HG03103 (cell line): ENCODE measurements around the gene ERC1.
A peak's percentile ranks its signal among the peaks of the same experiment; 100 is the strongest.
"Not testable (repeated sequence)": the region's sequence is repeated elsewhere in the genome, so short reads cannot be mapped to it uniquely, and the experiment has no call there.

Experiments
- ATAC-seq: cut with Tn5 transposase; IDR thresholded peaks from one replicate; pipeline ENCODE4 v1.9.1; 2021; ENCODE audit warnings: low read depth; ENCODE audit not compliant: unreplicated experiment

The ERC1 gene

DNA sequence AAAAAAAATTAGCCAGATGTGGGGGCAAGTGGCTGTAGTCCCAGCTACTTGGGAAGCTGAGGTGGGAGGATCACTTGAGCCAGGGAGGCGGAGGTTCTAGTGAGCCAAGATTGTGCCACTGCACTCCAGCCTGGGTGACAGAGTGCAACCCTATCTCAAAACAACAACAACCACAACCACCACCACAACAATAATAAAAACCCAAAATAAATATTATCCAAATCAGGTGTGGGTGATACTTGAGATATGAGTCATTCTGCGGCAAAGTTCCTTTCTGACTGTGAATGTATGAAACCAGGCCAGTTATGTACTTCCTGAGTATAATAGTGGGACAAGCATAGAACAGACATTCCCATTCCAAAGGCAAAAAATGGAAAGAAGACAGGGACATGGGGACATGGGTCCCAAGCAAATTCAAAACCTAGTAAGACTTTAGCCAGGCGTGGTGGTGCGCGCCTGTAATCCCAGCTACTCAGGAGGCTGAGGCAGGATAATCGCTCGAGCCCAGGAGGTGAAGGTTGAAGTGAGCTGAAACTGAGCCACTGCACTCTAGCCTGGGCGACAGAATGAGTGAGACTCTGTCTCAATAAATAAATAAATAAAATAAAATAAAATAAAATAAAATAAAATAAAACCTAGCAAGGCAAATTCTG is 9.7 kb upstream of the ERC1 start:
- ATAC-seq, result no peak

DNA sequence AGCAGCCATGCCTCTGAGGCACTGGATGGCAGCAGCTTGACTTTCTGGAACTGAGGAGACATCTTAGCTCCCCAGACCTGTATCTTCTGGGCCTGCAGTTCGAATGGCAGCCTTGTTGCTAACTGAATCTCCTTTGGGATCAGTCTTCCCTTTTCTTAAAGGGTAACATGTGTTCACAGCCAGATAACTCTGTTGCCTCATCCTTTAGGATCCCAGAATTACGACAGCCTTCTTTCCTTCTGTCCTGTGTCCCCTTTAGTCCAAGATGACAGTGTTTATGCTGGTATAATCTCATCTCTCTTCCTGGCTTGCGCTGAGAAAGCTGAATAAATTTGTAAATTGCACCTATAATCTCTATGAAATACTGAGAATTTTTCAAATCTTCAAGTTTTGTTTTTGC is 9.1 kb upstream of the ERC1 start:
- no peak for ATAC-seq

DNA sequence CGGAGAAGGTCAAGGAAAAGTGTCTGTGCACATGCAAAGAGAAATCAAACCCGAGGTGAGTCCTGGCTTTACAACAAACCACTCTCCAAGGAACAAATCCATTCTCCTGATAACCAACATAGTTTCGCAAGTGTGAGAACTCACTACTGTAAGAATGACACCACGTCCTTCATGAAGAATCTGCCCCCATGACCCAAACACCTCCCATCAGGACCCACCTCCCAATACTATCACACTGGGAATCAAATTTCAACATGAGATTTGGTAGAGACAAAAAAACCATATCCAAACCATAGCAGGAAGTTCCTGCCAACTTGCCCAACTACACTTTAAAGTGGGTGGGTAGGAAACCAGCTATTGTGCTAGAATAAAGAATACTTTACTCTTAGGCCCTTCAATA is 2.4 kb upstream of the ERC1 start:
- no peak for ATAC-seq

DNA sequence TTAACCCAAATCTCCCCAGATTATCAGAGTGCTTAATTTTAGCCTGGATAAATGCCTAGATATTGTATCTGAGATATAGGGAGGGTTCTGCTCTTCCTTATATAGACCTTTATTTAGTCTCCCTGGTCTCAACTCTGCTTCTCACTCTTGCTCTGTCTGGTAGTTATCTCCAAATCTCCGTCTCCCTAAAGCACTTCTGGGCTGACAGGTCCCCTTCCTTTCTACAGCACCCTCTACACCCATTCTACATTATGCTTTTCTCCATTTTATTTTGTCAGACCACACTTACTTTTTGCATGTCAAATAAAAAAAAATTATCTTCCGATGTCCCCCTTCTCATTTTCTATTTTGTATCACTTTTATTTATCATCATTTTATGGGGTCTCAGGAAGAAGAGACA is 2.0 kb upstream of the ERC1 start:
- ATAC-seq, result no peak

DNA sequence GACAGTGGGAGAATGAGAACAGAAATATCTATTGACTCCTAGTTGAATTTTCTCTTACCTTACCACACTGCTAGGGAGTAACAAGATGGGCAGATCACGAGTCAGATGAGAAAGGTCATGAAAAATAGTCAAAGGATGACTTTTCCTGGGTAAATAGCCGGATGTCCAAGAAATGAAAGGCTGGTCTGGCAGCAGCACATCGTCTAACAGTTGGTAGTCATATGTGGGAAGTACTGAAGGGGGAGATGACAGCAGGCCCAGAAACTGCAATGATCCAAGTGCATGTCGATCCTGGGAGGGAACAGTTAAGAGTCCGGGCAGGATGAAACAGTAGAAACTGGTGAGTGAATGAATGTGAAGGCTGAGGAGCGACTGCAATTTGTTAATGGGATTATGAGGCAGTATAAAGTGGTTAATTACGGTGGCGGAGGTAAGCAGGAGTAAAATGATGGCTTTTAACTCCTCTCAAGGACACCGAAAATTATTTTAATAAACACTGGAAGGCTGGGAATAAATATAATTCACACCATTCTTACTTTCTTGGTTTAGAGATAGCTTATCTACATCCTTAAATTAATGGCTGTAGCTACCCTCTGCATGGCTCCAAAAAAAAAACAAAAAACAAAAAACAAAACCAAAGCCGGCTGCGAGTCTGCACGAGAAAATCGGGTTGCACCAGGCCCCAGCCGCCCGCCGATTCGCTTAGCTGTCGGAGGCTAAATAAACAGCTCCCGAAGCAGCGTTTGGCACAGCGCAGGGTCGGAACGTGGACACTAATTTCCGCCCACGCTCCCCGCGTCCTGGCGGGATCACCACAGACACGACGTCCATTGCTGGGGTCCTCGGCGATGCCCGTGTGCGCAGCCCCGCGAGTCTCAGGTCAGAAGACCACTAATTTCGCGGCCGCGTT is 1.0 kb upstream of the ERC1 start:
- ATAC-seq, result peak; percentile 18

DNA sequence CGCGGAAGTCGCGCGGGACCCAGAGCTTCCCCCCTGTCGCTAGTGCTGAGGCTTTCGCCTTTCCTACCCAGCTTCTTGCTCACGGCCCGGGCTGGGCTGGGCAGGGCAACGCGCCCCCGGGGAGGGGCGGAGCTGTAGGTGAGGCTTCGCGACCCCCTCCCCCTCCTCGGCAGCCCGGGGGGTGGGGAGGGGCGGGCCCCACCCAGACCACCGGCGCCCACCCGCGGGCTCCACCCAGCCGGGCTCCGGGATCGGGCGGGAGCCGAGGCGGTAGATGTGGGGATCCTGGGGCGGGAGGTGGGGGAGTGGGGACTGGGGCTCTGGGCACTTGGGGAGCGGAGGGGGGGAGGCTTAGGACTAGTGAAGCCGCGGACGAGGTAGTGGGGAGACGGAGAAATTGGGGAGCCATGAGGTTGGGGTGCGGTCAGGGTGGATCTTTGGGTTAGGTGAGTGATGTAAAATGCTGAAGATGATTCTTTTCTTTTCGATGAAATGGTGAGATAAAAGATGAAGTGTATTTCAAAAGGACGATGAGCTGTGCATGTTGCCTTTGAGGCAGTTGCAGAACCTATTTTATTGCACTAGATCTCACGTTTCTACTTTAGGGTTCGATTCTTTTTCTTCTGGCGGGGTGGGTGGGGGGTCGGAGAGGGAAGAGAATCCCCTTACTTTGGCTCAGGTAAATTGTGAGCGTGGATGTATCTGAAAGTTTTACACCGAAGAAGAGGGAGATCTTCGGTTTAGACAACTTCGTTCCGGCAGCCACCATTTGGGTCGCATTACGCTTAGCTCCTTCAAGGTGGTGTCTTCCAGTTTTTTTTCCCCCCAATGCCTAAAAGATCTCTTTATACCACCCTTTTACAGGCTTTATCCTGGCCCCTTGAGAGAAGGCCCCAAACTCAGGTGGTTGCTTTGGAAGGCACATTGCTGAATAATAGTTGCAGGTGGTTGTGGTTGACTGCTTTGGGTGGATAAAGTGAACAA is 619 bp downstream of the ERC1 start:
- no peak for ATAC-seq

DNA sequence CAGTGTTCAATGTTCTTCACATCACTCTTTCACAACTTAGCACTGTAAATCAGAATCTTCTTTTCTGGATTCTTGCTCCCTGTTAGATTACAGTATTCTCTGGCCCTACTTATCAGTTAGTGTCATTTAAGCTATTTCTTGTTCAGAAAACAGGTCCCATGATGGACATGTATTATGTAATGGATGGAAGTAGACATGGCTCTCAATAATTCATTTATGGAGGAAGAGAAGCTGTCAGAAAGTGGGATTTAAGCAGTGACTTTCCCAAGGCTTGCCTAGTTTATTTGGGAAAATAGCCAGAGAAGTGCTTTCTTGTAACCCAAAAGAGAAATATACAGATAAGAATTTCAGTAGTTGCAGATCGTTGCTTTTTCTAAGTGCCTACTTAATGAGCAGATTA is 1.6 kb downstream of the ERC1 start:
- no peak for ATAC-seq

DNA sequence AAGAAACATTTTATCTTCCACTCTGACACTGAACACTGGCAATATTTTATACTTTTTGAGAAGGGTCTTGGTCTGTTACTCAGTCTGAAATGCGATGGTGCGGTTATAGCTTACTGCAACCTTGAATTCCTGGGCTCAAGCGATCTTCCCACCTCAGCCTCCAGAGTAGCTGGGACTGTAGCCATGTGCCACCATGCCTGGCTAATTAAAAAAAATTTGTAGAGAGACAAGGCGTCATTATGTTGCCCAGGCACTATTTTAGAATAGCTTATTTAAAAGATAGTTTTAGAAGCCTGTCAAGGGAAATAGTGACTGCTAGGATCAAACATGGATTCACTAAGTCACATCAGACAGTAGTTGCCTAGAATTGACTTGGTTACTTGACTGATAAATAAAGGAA is 5.9 kb downstream of the ERC1 start:
- ATAC-seq, result no peak

DNA sequence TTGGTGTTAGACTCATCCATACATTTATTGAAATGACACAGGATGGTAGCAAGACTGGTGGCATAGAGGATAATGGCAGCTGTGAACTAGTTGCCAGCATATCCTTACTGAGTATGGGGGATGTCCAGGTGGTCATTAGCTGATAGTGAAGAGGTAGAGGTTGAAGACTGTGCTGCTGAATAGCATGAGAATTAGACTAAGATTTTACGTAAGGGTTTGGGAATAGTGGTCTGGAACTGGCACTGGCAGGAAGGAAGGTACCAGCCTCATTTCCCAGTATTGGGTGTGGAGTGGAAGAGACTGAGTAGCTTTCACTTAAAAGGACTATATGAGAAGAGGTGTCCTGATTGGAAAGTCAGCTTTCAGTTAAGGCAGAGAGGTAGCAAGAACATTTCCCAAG is 6.5 kb downstream of the ERC1 start:
- ATAC-seq, result no peak

DNA sequence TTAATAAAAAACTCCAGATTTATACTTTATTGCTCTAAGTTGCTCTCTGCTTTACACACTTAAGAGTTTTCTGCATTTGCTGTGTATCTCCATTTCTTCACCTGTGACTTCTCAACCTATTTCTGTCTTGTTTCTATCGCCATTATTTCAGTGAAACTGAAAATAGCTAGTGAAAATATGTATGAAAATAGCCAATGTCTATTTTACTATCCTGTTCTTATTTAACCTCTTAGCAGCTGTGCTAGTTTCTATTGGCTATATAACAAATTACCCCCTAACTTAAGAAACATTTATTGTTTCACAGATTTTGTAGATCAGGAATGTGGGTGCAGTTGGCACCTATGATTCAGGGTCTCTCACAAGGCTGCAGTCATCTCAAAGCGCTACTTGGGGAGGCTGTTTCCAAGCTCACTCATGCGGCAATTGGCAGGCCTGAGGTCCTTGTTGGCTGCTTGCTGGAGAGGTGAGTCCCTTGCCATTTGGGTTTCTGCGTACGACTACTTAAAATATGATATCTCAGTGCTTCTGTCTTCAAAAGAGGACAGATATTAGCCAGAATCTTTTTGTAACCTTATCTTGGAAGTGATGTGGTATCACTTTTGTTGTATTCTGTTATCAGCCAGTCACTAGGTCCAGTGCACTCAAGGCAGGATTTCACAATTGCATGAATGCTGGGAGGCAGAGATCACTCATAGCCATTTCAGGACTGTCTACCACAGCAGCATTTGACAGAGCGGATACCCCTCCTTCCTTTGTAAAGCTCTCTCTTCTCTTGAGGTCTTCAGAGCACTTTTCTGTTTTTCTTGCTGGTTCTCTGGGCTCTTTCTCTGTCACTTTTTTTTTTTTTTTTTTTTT is 7.2 kb downstream of the ERC1 start:
- no peak for ATAC-seq

DNA sequence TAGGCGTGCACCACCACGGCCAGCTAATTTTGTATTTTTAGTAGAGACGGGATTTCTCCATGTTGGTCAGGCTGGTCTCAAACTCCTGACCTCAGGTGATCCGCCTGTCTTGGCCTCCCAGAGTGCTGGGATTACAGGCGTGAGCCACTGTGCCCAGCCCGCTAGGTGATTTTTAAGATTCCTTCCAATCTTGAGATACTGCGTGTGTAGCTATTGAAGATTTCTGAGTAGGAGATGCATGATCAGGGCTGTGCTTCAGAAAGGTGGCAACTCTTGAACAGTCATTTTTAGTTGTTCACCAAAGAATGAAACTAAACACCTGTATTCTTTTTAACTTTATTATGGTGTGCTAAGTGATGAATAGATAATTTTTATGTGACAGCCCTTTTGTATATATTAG is 8.7 kb downstream of the ERC1 start:
- ATAC-seq, result not testable (repeated sequence)

DNA sequence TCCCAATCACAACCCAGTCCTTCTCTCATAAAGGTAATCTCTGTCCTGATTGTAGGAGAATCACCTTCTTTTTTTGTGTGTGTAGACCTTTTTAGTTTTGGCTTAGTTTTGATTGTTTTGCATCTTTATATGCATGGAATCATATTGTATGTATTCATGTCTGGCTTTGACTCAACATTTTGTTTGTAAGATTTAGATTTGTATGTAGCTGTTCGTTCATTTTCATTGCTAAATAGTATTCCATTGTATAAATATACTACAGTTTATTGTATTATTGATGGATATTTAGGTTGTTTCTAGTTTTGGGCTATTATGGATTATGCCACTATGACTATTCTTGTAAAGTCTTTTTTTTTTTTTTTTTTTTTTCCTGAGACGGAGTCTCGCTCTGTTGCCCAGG is 10.5 kb downstream of the ERC1 start:
- no peak for ATAC-seq

DNA sequence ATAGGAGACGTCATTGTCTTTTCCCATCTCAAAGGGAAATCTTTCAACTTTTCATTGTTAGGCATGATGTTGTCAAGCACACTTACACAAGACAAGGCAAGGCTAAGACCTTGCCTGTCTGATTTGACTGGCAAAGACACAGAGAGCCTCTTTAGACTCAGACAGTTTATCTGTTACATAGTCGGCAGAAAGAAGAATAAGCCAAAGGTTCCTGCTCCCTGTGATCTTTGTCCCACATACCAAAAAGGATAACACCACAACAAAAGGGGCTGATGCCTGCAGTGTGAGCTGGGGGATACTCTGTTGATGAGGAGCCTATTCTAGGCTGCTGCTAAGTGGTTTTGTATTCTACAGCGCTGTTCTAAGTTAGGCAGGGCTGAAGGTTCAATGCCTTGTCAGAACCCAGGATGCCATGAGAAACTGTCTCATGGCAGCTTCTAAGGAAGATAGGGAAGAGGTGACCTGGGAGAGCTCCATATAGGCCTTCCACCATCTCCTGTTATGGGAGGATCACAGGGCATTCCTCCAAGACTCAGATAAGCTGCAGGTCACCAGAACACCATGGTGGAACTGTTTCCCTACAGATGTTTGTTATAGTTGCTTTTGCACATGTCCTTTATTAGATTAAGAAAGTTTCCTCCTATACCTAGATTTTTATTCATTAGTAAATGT is 12.7 kb downstream of the ERC1 start:
- no peak for ATAC-seq

DNA sequence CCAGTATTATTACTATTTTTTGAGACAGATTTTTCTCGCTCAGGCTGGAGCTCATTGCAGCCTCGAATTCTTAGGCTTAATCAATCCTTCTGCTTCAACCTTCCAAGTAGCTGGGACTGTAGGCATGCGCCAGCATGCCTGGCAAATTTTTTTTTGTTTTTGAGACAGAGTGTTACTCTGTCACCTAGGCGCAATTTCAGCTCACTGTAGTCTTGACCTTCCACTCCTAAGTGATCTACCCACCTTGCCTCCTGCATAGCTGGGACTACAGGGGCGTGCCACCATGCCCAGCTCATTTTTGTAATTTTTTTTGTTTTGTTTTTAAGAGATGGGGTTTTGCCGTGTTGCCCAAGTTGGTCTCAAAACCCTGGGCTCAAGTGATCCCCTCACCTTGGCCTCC is 15.2 kb downstream of the ERC1 start:
- ATAC-seq, result no peak

DNA sequence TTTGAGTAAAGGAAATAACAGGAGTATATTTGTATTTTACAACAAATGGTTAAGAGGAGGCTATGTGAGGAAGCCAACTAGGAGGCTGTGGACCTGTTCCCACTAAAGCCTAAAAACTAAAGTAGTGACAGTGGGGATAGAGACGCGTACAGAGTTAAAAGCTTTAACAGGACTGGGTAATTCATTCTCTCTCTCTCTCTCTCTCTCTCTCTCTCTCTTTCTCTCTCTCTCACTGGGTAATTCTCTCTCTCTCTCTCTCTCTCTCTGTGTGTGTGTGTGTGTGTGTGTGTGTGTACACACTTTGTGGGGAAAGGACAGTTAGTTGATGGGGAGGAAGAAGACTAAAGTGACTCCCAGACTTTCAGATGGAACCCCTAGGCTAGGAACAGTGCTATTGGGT is 16.3 kb downstream of the ERC1 start:
- ATAC-seq, result no peak

DNA sequence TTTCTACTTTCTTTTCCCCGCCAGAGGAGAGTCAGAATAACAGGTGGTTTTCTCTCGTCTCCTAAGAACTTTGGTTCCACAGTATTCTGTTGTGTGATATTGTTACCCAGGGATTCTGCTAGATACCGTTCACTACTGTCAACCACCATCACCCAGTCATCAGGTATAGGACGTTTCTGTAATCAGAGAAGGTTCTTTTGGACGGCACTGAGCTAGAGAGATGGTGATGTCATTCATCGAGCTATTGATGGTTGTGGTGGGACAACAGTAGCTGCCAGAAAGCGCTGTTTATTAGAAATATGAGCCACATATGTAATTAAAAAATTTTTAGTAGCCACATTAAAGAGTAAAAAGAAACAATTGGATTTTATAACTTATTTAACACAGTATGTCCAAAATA is 17.0 kb downstream of the ERC1 start:
- no peak for ATAC-seq

DNA sequence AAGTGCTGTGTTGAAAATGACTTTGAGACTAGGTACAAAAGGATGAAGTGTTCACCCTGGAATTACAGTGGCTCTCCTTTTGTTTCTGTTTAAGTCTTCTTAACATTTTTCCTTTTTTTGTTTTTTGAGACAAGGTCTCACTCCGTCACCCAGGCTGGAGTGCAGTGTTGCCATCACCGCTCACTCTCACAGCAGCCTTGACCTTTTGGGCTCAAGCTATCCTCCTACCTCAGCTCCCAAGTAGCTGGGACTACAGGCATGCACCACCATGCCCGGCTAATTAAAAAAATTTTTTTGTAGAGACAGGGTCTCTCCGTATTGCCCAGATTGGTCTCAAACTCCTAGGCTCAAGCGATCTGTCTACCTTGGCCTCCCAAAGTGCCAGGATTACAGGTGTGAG is 20.1 kb downstream of the ERC1 start:
- ATAC-seq, result no peak

DNA sequence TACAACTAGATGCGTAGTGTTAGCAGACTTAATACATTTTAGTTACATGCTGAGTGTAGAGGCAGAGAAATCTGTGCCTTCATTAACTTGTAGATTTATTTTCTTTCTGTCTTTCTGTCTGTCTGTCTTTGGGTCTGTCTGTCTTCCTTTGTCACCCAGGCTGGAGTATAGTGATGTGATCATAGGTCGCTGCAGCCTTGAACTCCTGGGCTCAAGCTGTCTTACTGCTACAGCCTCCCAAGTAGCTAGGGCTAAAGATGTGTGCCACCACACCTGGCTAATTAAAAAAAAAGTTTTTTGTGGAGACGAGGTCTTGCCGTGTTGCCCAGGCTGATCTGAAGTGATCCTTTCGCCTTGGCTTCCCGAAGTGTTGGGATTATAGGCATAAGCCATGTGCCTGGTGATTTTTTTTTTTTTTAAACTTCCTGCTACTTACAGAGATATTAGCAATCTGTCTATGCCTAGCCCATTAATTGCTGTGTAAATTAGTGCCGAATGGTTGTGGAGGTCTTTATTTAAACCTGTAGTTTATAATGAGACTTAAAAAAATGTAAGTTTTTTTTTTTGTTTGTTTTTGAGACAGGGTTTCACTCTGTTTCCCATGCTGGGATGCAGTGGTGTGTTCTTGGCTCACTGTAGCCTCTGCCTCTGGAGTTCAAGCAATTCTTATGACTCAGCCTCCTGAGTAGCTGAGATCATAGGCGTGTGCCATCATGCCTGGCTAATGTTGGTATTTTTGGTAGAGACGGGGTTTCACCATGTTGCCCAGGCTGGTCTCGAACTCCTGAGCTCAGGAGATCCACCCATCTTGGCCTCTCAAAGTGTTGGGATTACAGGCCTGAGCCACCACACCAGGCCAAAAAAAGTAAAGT is 22.8 kb downstream of the ERC1 start:
- no peak for ATAC-seq

DNA sequence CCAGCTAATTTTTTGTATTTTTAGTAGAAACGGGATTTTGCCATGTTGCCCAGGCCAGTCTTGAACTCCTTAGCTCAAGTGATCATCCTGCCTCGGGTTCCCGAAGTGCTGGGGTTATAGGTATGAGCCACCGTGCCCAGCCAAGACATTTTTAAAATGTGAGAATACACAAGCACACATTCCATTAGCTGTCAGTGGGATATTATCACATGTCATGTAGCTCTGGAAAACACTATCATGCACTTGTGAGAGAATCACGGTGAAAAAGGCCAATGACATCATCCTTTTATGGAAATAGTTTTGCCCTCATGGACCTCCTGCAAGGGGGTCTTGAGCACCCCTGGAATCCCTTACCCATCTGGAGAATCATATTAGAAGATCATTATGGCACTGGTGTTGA is 28.3 kb downstream of the ERC1 start:
- no peak for ATAC-seq
